ENCODE results near the gene OSBPL7. TPM values are rescaled to one million over a fixed set of nuclear protein-coding genes. Genes with fewer than 3 reads are reported as not detected.

OSBPL7 gene
- total RNA-seq, 1 experiment from 2014 or later: 13.0 TPM

DNA sequence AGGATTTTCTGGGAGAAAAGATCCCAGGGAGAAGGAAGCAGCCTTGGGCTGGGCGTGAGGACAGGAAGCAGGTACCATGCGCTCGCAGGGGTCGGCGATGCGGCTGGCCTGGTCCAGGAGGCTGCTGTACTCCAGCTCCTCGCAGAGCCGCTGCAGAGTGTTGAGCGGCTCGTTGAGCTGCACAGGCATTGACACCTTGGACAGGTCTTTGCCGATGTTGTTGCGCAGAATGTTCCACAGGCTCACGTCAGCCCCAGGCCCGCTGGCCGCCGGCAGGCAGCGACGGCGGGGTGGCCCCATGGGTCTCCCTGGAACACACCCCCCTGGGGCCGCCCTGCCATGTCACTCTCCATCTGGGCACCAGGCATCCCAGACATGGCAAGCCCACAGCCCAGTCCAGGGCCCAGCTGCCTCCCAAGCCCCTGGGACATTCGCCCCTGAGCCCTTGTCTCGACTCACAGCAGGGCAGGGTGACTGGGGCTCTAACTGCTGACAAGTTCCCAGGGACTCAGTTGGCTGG, 8.0 kb downstream of the OSBPL7 start:
- Histone ChIP-seq H3K27me3 (ENCODE audit: insufficient read depth, low read length) (no peaks in the 10 kb centered on the region), H3K18ac (ENCODE audit: insufficient read length, low read depth, low read length) (no peak overlapping the region), H4K20me1 (ENCODE audit: control insufficient read depth, insufficient read depth, insufficient read length) (no peaks in the 10 kb centered on the region), H3K4ac (ENCODE audit: low read depth, low read length) (no peak overlapping the region), H3K79me1 (ENCODE audit: insufficient read depth, low read depth, low read length, poor library complexity, severe bottlenecking) (no peaks in the 10 kb centered on the region), H4K5ac (ENCODE audit: insufficient read length, low read depth, low read length) (no peak overlapping the region), H3K79me2 (ENCODE audit: insufficient read depth, low read length) (no peaks in the 10 kb centered on the region), H3K23me2 (ENCODE audit: insufficient read length, low read depth, low read length, poor library complexity, severe bottlenecking) (no peaks in the 10 kb centered on the region), H2AFZ (ENCODE audit: low read length) (no peak overlapping the region), H4K91ac (ENCODE audit: insufficient read length, low read depth, low read length) (no peak overlapping the region), H3K9ac (ENCODE audit: extremely low read depth, insufficient read length, low read length) (no peak overlapping the region), H2AK5ac (ENCODE audit: insufficient read length, low read length) (no peak overlapping the region), H3K27ac (ENCODE audit: insufficient read length, low read depth, low read length) (no peak overlapping the region), H3K4me2 (ENCODE audit: insufficient read depth, insufficient read length, low read length) (no peak overlapping the region), H2BK120ac (ENCODE audit: low read depth, low read length, poor library complexity, severe bottlenecking) (no peak overlapping the region), H2BK20ac (ENCODE audit: low read depth, low read length, poor library complexity, severe bottlenecking) (no peak overlapping the region), H3K4me1 (ENCODE audit: insufficient read depth, low read length) (no peaks in the 10 kb centered on the region), H4K8ac (replicated peaks; ENCODE audit: insufficient read length, low read depth, low read length) (no peak overlapping the region), H3K56ac (ENCODE audit: insufficient read length, low read depth, low read length) (no peak overlapping the region), H2BK5ac (ENCODE audit: insufficient read length, low read length) (no peak overlapping the region), H3K9me3 (ENCODE audit: control insufficient read depth, low read depth, low read length) (no peaks in the 10 kb centered on the region), H3T11ph (ENCODE audit: low read length) (no peak overlapping the region), H3K23ac (ENCODE audit: insufficient read length, low read depth, low read length) (no peak overlapping the region), H2BK15ac (ENCODE audit: low read depth, low read length) (no peak overlapping the region), H2BK12ac (ENCODE audit: insufficient read length, low read depth, low read length) (no peak overlapping the region), H3K14ac (ENCODE audit: insufficient read depth, low read length) (no peak overlapping the region)
- peaks cover 6 to 7% of the 10 kb centered on the region in 2 experiments; a peak in 3 of 4 replicates for H3K4me1 Mint-ChIP-seq
- no peak overlapping the region for H3K27ac Mint-ChIP-seq
- TF ChIP-seq, protein P1, sequence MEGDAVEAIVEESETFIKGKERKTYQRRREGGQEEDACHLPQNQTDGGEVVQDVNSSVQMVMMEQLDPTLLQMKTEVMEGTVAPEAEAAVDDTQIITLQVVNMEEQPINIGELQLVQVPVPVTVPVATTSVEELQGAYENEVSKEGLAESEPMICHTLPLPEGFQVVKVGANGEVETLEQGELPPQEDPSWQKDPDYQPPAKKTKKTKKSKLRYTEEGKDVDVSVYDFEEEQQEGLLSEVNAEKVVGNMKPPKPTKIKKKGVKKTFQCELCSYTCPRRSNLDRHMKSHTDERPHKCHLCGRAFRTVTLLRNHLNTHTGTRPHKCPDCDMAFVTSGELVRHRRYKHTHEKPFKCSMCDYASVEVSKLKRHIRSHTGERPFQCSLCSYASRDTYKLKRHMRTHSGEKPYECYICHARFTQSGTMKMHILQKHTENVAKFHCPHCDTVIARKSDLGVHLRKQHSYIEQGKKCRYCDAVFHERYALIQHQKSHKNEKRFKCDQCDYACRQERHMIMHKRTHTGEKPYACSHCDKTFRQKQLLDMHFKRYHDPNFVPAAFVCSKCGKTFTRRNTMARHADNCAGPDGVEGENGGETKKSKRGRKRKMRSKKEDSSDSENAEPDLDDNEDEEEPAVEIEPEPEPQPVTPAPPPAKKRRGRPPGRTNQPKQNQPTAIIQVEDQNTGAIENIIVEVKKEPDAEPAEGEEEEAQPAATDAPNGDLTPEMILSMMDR (conservative IDR thresholded peaks at IDR 0.05): no peak
- WGBS (ENCODE audit: extremely low coverage, insufficient read length, low lambda C conversion rate): no CpG with 5 or more reads among the region's 22 CpGs
- H3K4me3 Mint-ChIP-seq: no peak overlapping the region
- peaks cover 0 to 21% (median 4%) of the 10 kb centered on the region in 3 experiments; a peak in 5 of 7 replicates for H3K36me3 Mint-ChIP-seq (ENCODE audit: insufficient read depth in 1 of 3, low read depth in 3 of 3)
- H3K9me3 Mint-ChIP-seq: no peaks in the 10 kb centered on the region; a peak in 1 of 5 replicates
- DNase-seq: no peak
- H3K27me3 Mint-ChIP-seq (ENCODE audit: low read depth): no peaks in the 10 kb centered on the region

Measured in H9 (cell line).